GM12878 (cell line): ENCODE data around the gene ITGA4. TPM values are rescaled to one million over a fixed set of nuclear protein-coding genes. Genes with fewer than 3 reads are reported as not detected.

ENCODE experiments used
- ASH2L ChIP-seq: fragments of 300-600, 200-600 bp; sonication (generic); IDR thresholded peaks from 2 replicates; pipeline ENCODE4 v1.6.1; 2017; ENCODE audit warnings: low read depth, mild to moderate bottlenecking, borderline replicate concordance
- DPF2 ChIP-seq: fragments of 450-650 bp; IDR thresholded peaks from 2 replicates; pipeline ENCODE4 v1.6.1; 2017; ENCODE audit warnings: mild to moderate bottlenecking
- E2F8 ChIP-seq: fragments of 450-650 bp; IDR thresholded peaks from 2 replicates; pipeline ENCODE4 v1.6.1; 2018; ENCODE audit warnings: mild to moderate bottlenecking, low read depth, moderate library complexity; ENCODE audit not compliant: partially characterized antibody
- HSF1 ChIP-seq: fragments of 150-350 bp; IDR thresholded peaks from 2 replicates; pipeline ENCODE4 v1.6.1; 2014; ENCODE audit warnings: mild to moderate bottlenecking, low read depth, low read length
- MAX ChIP-seq: IDR thresholded peaks from 2 replicates; pipeline ENCODE4 v1.6.1; 2012; ENCODE audit warnings: low read depth, low read length, improper control_type of control experiment
- MTA3 ChIP-seq: IDR thresholded peaks from 2 replicates; pipeline ENCODE4 v1.6.1; 2012; ENCODE audit warnings: low read length, inconsistent platforms, borderline replicate concordance
- NBN ChIP-seq: fragments of 450-650 bp; IDR thresholded peaks from 2 replicates; pipeline ENCODE4 v1.6.1; 2016
- NR2C1 ChIP-seq: fragments of 450-650 bp; IDR thresholded peaks from 2 replicates; pipeline ENCODE4 v1.6.1; 2017; ENCODE audit warnings: antibody characterized with exemption, mild to moderate bottlenecking, moderate library complexity
- NR2C2 ChIP-seq: IDR thresholded peaks from 2 replicates; pipeline ENCODE4 v1.6.1; 2011; ENCODE audit warnings: borderline replicate concordance, low read depth; ENCODE audit not compliant: control insufficient read depth, insufficient read length
- POU2F2 ChIP-seq: IDR thresholded peaks from 3 replicates; pipeline ENCODE4 v1.6.1; 2011; ENCODE audit warnings: low read depth, mild to moderate bottlenecking, low read length, borderline replicate concordance
- RFX5 ChIP-seq: IDR thresholded peaks from 2 replicates; pipeline ENCODE4 v1.6.1; 2011; ENCODE audit warnings: low read depth, low read length, improper control_type of control experiment
- SIX5 ChIP-seq: IDR thresholded peaks from 2 replicates; pipeline ENCODE4 v1.6.1; 2011; ENCODE audit warnings: mild to moderate bottlenecking, low read depth, low read length, moderate library complexity; ENCODE audit not compliant: severe bottlenecking
- SMARCA5 ChIP-seq: fragments of 450-650 bp; IDR thresholded peaks from 2 replicates; pipeline ENCODE4 v1.6.1; 2017; ENCODE audit warnings: mild to moderate bottlenecking
- SP1 ChIP-seq: IDR thresholded peaks from one replicate; pipeline ENCODE4 v1.6.1; 2011; ENCODE audit warnings: low read depth, low read length
- STAT3 ChIP-seq: IDR thresholded peaks from 2 replicates; pipeline ENCODE4 v1.6.1; 2011; ENCODE audit warnings: low read depth, low read length, improper control_type of control experiment
- TARDBP ChIP-seq: IDR thresholded peaks from 2 replicates; pipeline ENCODE4 v1.6.1; 2016; ENCODE audit warnings: borderline replicate concordance
- TCF12 ChIP-seq: IDR thresholded peaks from 2 replicates; pipeline ENCODE4 v1.6.1; 2011; ENCODE audit warnings: low read depth, mild to moderate bottlenecking, low read length
- YBX1 ChIP-seq: fragments of 450-650 bp; IDR thresholded peaks from 2 replicates; pipeline ENCODE4 v1.6.1; 2016; ENCODE audit warnings: antibody characterized with exemption
- YY1 ChIP-seq: IDR thresholded peaks from 2 replicates; pipeline ENCODE4 v1.6.1; 2011; ENCODE audit warnings: low read depth, mild to moderate bottlenecking, low read length
- ZNF592 ChIP-seq: fragments of 450-650 bp; IDR thresholded peaks from 2 replicates; pipeline ENCODE4 v1.6.1; 2017; ENCODE audit warnings: mild to moderate bottlenecking, moderate library complexity
- ZZZ3 ChIP-seq: IDR thresholded peaks from 2 replicates; pipeline ENCODE4 v1.6.1; 2011; ENCODE audit warnings: low read depth; ENCODE audit not compliant: control insufficient read depth, insufficient read length
- polyA plus RNA-seq, 11 experiments: library from polyadenylated mRNA; depleted of rRNA in 4 of 11; unstranded in 6 of 11; stranded (reverse) in 5 of 11; fragments of >200 nt; fragmentation: Nextera tagmentation in 4 of 11; fragmentation: Illumina TruSeq in 1 of 11; extraction: Ambion mirVana in 4 of 11; extraction: Trizol in 1 of 11; gene quantifications; 1 replicate in 1 of 11; 2 replicates in 10 of 11; pipeline versions ENCODE4 v1.2.1 to v1.2.3, GENCODE V29; 2011 to 2016; ENCODE audit warnings: inconsistent platforms in 2 of 11, missing spikeins in 2 of 11, low read depth in 1 of 11
- total RNA-seq, 4 experiments: library from RNA; depleted of rRNA in 3 of 4; stranded (reverse); fragments of >200 nt in 3 of 4; fragmentation: Illumina TruSeq in 1 of 4; extraction: Trizol in 1 of 4; gene quantifications; 2 replicates each; pipeline versions ENCODE4 v1.2.1 to v1.2.3, GENCODE V29; 2013 to 2021
- TF ChIP-seq, protein P1 (sequence below): fragments of 450-650 bp; IDR thresholded peaks from 2 replicates; pipeline ENCODE4 v1.6.1; 2016; ENCODE audit warnings: mild to moderate bottlenecking

The ITGA4 gene
- total and polyA plus RNA-seq, 10 of the 15 experiments (the other 5 are each of a cell fraction or from before 2014, with no cell fraction given): 12.4 to 87.9 (median 63.5) TPM

DNA sequence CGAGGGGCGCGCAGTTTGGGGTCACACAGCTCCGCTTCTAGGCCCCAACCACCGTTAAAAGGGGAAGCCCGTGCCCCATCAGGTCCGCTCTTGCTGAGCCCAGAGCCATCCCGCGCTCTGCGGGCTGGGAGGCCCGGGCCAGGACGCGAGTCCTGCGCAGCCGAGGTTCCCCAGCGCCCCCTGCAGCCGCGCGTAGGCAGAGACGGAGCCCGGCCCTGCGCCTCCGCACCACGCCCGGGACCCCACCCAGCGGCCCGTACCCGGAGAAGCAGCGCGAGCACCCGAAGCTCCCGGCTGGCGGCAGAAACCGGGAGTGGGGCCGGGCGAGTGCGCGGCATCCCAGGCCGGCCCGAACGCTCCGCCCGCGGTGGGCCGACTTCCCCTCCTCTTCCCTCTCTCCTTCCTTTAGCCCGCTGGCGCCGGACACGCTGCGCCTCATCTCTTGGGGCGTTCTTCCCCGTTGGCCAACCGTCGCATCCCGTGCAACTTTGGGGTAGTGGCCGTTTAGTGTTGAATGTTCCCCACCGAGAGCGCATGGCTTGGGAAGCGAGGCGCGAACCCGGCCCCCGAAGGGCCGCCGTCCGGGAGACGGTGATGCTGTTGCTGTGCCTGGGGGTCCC is at the start of gene ITGA4 (continued):
- TF ChIP-seq HSF1: no peak
- no peak for TF ChIP-seq SIX5
- no peak for TF ChIP-seq NR2C2
- no peak for TF ChIP-seq MTA3
- TF ChIP-seq POU2F2: peak; percentile 77; the same call in 1 of the 3 replicates
- peak; percentile 52; the same call in 1 of the 2 replicates for TF ChIP-seq DPF2
- TF ChIP-seq TCF12: 0 out of 2 replicates have a peak, but pooled peaks have one; percentile 24
- TF ChIP-seq ZNF592: 0 out of 2 replicates have a peak, but pooled peaks have one; percentile 40
- peak; percentile 87 for TF ChIP-seq YY1
- no peak for TF ChIP-seq TARDBP
- TF ChIP-seq SMARCA5: peak; percentile 95
- no peak for TF ChIP-seq STAT3
- TF ChIP-seq ZZZ3: no peak
- no peak for TF ChIP-seq MAX
- TF ChIP-seq, protein P1, sequence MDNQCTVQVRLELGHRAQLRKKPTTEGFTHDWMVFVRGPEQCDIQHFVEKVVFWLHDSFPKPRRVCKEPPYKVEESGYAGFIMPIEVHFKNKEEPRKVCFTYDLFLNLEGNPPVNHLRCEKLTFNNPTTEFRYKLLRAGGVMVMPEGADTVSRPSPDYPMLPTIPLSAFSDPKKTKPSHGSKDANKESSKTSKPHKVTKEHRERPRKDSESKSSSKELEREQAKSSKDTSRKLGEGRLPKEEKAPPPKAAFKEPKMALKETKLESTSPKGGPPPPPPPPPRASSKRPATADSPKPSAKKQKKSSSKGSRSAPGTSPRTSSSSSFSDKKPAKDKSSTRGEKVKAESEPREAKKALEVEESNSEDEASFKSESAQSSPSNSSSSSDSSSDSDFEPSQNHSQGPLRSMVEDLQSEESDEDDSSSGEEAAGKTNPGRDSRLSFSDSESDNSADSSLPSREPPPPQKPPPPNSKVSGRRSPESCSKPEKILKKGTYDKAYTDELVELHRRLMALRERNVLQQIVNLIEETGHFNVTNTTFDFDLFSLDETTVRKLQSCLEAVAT: no peak
- TF ChIP-seq YBX1: no peak
- 0 out of 2 replicates have a peak, but pooled peaks have one; percentile 29 for TF ChIP-seq NBN
- TF ChIP-seq NR2C1: no peak
- no peak for TF ChIP-seq E2F8
- TF ChIP-seq ASH2L: no peak
- TF ChIP-seq SP1: no peak
- no peak for TF ChIP-seq RFX5
